Measurements from ENCODE around the gene KRT77. TPM values are rescaled to one million over a fixed set of nuclear protein-coding genes. Genes with fewer than 3 reads are reported as not detected.

Gene KRT77
- total RNA-seq, 2 donors from 2014 or later, result not detected

GRCh38 chr12:52682938-52683574 is 20.3 kb downstream of the KRT77 start:
- Mint-ChIP-seq H3K27ac (no peak overlapping the region), H3K9me3 (no peaks in the 10 kb centered on the region)
- ATAC-seq (replicated peaks), result no peak

GRCh38 chr12:52682381-52682660 is 21.0 kb downstream of the KRT77 start:
- Mint-ChIP-seq H3K4me3 (no peak overlapping the region), H3K27ac (no peak overlapping the region), H3K36me3 (ENCODE audit: low read depth) (no peaks in the 10 kb centered on the region), H3K9me3 (no peaks in the 10 kb centered on the region), H3K27me3 (peaks cover 8% of the 10 kb centered on the region), H3K4me1 (peaks cover 7% of the 10 kb centered on the region)
- ATAC-seq (replicated peaks), result no peak

More at GRCh38 chr12:52682938-52683574, 20.3 kb downstream of the KRT77 start:
- no peak overlapping the region for H3K4me3 Mint-ChIP-seq
- no peaks in the 10 kb centered on the region for H3K36me3 Mint-ChIP-seq (ENCODE audit: low read depth)
- peaks cover 7% of the 10 kb centered on the region for H3K4me1 Mint-ChIP-seq
- peaks cover 8% of the 10 kb centered on the region for H3K27me3 Mint-ChIP-seq

- no peak overlapping the region for H3K4me3 Mint-ChIP-seq
- no peaks in the 10 kb centered on the region for H3K9me3 Mint-ChIP-seq
- H3K4me1 Mint-ChIP-seq, result peaks cover 7% of the 10 kb centered on the region
- no peaks in the 10 kb centered on the region for H3K36me3 Mint-ChIP-seq (ENCODE audit: low read depth)
- peaks cover 8% of the 10 kb centered on the region for H3K27me3 Mint-ChIP-seq
- ATAC-seq (replicated peaks), result no peak
- no peak overlapping the region for H3K27ac Mint-ChIP-seq
Measured at GRCh38 chr12:52681526-52682380, 21.6 kb downstream of the KRT77 start.

DNA sequence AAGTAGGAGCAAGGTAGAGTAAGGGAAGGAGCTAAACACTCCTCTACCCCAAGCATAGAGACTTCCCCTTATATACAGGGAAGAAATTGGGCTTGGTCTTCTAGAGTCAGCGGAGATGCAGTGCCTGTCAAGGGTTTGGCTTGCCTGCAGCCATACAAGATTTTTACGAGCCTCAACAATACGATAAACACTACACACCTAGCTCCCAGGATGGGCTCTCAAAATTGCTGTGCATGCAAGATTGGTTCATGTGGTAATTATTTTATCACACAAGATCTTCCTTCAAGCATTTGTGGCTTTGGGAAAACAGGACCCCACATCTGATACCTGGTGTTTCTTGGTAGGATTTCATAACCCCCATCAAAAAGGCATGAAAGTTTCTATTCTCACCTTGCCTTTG is 23.0 kb downstream of the KRT77 start, which contains the start of gene KRT1:
Gene KRT1 (minus strand): TSS at position 45 of the 400 bp plus-strand sequence. CDS start 59 bp downstream, outside the sequence.
- no peak within 1 kb of the TSS for H3K27ac Mint-ChIP-seq
- H3K27me3 Mint-ChIP-seq, result peaks cover 12% of the 10 kb centered on the region
- no peak within 1 kb of the TSS for H3K4me3 Mint-ChIP-seq
- no peaks in the 10 kb centered on the region for H3K36me3 Mint-ChIP-seq (ENCODE audit: low read depth)
- no peaks in the 10 kb centered on the region for H3K9me3 Mint-ChIP-seq
- peaks cover 7% of the 10 kb centered on the region for H3K4me1 Mint-ChIP-seq
- ATAC-seq (replicated peaks), result no peak

DNA sequence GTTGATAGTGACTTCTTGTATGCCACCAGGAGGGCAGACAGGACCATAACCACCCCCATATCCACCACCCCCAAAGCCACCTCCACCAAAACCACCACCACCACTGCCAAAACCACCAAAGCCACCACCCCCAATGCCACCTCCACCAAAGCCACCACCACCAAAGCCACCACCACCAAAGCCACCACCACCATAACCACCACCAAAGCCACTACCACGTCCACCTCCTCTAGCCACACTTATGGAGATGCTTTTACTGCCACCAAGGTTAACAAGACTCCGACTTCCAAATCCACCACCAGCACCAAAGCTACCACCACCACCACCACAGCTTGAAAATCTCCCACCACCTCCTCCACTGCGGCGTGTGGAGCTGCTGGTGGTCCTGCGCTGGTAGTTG is 23.4 kb downstream of the KRT77 start:
- Mint-ChIP-seq H3K4me3 (no peak overlapping the region), H3K4me1 (peaks cover 7% of the 10 kb centered on the region), H3K27me3 (peaks cover 12% of the 10 kb centered on the region), H3K9me3 (no peaks in the 10 kb centered on the region), H3K36me3 (ENCODE audit: low read depth) (no peaks in the 10 kb centered on the region), H3K27ac (no peak overlapping the region)
- no peak for ATAC-seq (replicated peaks)

GRCh38 chr12:52677671-52678070 is 25.7 kb downstream of the KRT77 start:
- no peak overlapping the region for H3K4me3 Mint-ChIP-seq
- no peaks in the 10 kb centered on the region for H3K36me3 Mint-ChIP-seq (ENCODE audit: low read depth)
- peaks cover 7% of the 10 kb centered on the region for H3K4me1 Mint-ChIP-seq
- no peaks in the 10 kb centered on the region for H3K9me3 Mint-ChIP-seq
- peaks cover 4% of the 10 kb centered on the region for H3K27me3 Mint-ChIP-seq
- no peak for ATAC-seq (replicated peaks)
- no peak overlapping the region for H3K27ac Mint-ChIP-seq

GRCh38 chr12:52677126-52677525 is 26.2 kb downstream of the KRT77 start:
- Mint-ChIP-seq H3K27me3 (peaks cover 4% of the 10 kb centered on the region), H3K4me1 (peaks cover 7% of the 10 kb centered on the region), H3K4me3 (no peak overlapping the region), H3K36me3 (ENCODE audit: low read depth) (no peaks in the 10 kb centered on the region), H3K9me3 (no peaks in the 10 kb centered on the region), H3K27ac (no peak overlapping the region)
- no peak for ATAC-seq (replicated peaks)

- Mint-ChIP-seq H3K27ac (no peak overlapping the region), H3K27me3 (peaks cover 4% of the 10 kb centered on the region), H3K9me3 (no peaks in the 10 kb centered on the region), H3K4me3 (no peak overlapping the region), H3K36me3 (ENCODE audit: low read depth) (no peaks in the 10 kb centered on the region), H3K4me1 (peaks cover 3% of the 10 kb centered on the region)
- no peak for ATAC-seq (replicated peaks)
Measured at GRCh38 chr12:52676163-52676562, 27.2 kb downstream of the KRT77 start.

- H3K27me3 Mint-ChIP-seq, result peaks cover 4% of the 10 kb centered on the region
- H3K4me1 Mint-ChIP-seq, result no peaks in the 10 kb centered on the region
- no peaks in the 10 kb centered on the region for H3K36me3 Mint-ChIP-seq (ENCODE audit: low read depth)
- no peak overlapping the region for H3K4me3 Mint-ChIP-seq
- no peak for ATAC-seq (replicated peaks)
- H3K27ac Mint-ChIP-seq, result no peak overlapping the region
- no peaks in the 10 kb centered on the region for H3K9me3 Mint-ChIP-seq
Measured at GRCh38 chr12:52675301-52675701, 28.0 kb downstream of the KRT77 start.

- H3K4me1 Mint-ChIP-seq, result no peaks in the 10 kb centered on the region
- no peaks in the 10 kb centered on the region for H3K36me3 Mint-ChIP-seq (ENCODE audit: low read depth)
- no peak overlapping the region for H3K4me3 Mint-ChIP-seq
- no peaks in the 10 kb centered on the region for H3K9me3 Mint-ChIP-seq
- H3K27ac Mint-ChIP-seq, result no peak overlapping the region
- peaks cover 7% of the 10 kb centered on the region for H3K27me3 Mint-ChIP-seq
- ATAC-seq (replicated peaks), result no peak
Measured at GRCh38 chr12:52674433-52674775, 28.9 kb downstream of the KRT77 start.

- H3K27me3 Mint-ChIP-seq, result peaks cover 8% of the 10 kb centered on the region
- no peaks in the 10 kb centered on the region for H3K4me1 Mint-ChIP-seq
- no peak overlapping the region for H3K4me3 Mint-ChIP-seq
- no peak for ATAC-seq (replicated peaks)
- H3K36me3 Mint-ChIP-seq (ENCODE audit: low read depth), result no peaks in the 10 kb centered on the region
- H3K9me3 Mint-ChIP-seq, result no peaks in the 10 kb centered on the region
- H3K27ac Mint-ChIP-seq, result no peak overlapping the region
Measured at GRCh38 chr12:52673713-52674432, 29.5 kb downstream of the KRT77 start.

DNA sequence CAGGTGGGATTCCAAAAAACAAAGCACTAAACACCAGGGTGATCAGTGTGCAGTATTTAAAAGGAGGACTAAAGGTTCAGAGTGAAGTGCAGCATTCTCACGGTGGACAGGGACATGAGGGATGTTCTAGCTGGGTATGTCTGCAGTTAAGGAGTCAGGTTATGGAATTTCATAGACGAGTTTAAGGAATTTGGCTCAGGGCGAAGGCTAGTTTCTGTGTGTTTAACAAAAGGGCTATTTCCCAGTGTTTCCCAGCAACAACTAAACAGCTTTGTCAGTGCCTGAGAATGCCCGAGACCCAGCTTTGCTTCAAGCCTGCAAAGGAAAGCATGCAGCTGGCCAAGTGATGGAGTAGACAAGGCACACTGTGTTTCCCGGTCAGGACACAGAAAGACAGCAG is 30.1 kb downstream of the KRT77 start:
- H3K27ac Mint-ChIP-seq, result no peak overlapping the region
- ATAC-seq (replicated peaks), result no peak
- no peaks in the 10 kb centered on the region for H3K36me3 Mint-ChIP-seq (ENCODE audit: low read depth)
- H3K9me3 Mint-ChIP-seq, result no peaks in the 10 kb centered on the region
- H3K27me3 Mint-ChIP-seq, result peaks cover 8% of the 10 kb centered on the region
- no peaks in the 10 kb centered on the region for H3K4me1 Mint-ChIP-seq
- H3K4me3 Mint-ChIP-seq, result no peak overlapping the region

GRCh38 chr12:52672321-52672933 is 30.9 kb downstream of the KRT77 start:
- ATAC-seq (replicated peaks), result no peak
- Mint-ChIP-seq H3K27ac (no peak overlapping the region), H3K9me3 (no peaks in the 10 kb centered on the region), H3K36me3 (ENCODE audit: low read depth) (no peaks in the 10 kb centered on the region), H3K4me3 (no peak overlapping the region), H3K27me3 (peaks cover 11% of the 10 kb centered on the region), H3K4me1 (no peaks in the 10 kb centered on the region)

DNA sequence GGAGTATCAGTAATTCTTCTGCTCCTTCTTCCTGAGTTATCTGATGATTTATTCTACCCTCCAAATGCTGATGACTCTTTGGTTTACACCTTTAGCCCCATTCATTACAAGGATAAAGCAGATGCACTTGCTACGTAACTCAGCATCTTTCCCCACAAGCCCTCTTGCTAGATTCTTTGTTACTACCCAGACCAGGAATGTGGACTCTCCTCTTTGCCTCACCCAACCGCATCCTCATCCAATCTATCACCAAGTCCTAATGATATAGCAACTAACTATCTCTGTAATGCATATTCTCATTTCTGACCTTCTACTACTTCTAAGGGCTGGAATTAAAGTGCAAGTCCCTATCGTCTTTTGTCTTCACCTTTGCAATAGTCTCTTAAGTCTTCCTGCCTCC is 32.4 kb downstream of the KRT77 start:
- no peaks in the 10 kb centered on the region for H3K9me3 Mint-ChIP-seq
- H3K4me3 Mint-ChIP-seq, result no peak overlapping the region
- no peaks in the 10 kb centered on the region for H3K36me3 Mint-ChIP-seq (ENCODE audit: low read depth)

More for the DNA sequence above, 32.4 kb downstream of the KRT77 start:
- Mint-ChIP-seq H3K27me3 (peaks cover 11% of the 10 kb centered on the region), H3K4me1 (no peaks in the 10 kb centered on the region), H3K27ac (no peak overlapping the region)
- no peak for ATAC-seq (replicated peaks)
